ENCODE measurements around the gene CDC42BPG.
"Not testable (repeated sequence)": the region's sequence is repeated elsewhere in the genome, so short reads cannot be mapped to it uniquely, and the experiment has no call there.

Gene CDC42BPG

DNA sequence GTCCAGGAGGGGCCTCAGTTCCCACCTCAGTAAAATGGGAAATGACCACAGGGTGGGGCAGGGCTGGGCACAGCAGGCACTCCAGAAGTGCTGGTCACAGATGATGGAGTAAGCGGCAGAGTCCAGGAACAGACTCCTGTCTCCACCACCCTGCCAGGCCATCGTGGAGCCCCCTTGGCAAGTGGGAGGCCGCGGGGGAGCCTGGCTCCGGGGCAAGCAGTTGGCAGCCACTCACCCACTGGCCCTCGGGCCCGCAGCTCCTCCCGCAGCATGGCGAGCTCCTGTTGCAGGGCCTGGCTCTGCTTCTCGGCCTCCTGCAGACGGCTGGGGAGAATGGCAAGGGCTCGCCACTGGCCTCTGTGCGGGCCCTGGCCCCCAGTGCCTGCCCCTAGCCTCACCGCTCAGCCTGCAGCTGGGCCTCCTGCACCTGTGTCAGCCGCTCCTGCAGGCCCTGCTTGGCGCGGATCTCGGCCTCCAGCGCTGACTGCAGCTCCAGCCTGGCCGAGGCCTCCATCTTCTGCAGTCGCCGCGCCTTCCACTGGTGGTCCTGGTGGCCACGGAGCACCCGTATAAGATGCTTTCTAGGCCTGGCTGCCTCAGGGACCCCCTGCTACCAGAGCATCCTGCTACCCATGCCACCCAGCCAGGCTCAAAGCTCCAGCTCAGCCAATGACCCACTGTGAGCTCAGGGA, 10.3 kb downstream of the CDC42BPG start:
- DNase-seq: no peak

- no peak for DNase-seq
Observed at GRCh38 chr11:64833509-64833908, 10.9 kb downstream of the CDC42BPG start.

GRCh38 chr11:64833198-64833502, 11.3 kb downstream of the CDC42BPG start:
- no peak for DNase-seq

DNA sequence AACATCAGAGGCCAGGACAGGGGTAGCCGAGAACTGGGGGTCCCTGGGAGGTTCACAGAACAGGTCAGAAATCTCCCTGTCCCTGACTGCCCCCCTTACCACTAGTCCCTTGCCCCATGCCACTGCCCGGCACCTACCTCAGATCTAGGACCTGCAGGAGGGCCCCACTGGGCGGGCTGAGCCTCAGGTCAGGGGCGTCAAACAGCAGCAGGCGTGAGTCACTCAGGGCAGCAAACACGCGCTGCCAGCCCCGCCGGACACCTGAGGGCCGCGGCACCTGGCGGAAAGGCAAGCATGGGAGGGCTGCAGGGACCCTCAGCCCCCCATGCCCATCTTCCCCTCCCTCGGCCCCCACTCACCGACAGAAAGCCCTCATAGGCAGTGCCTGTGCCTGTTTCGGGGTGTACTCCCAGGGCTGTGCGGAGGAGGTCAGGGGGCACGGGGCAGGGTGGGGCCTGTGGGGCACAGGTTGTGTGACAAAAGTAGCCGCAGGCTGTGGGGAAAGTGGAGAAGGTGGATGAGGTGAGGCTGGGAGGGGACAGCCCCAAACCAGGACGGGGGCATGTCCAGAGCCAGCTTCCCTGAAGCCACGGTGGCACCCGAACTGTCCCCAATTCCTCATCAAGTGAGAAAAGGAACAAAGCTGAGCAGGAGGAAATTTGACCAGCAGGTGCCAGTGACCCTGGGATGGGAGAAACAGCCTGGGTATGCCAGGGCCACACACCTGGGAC, 11.8 kb downstream of the CDC42BPG start:
- no peak for DNase-seq

DNA sequence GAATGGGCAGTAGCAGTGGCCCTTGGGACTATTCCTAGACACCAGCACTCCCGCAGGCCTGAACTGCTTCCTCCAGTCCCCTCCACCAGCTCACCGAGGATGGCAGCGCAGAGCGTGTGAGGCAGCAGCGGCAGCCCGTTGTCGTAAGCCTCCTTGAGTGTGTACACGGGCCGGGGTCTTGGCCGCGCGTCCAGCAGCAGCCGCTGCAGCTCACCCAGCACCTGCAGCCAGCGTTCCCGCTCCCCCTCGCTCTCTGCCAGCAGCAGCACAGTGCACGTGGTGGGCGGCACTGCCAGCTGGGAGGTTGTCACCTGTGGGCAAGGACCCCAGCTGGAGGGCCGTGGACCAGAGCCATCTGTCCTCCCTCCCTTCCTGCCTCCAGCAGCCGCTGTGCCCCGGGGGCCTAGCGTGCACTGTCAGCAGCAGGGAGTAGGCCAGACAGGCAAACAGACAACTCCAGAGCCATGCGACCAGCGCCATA, 13.0 kb downstream of the CDC42BPG start:
- no peak for DNase-seq

DNA sequence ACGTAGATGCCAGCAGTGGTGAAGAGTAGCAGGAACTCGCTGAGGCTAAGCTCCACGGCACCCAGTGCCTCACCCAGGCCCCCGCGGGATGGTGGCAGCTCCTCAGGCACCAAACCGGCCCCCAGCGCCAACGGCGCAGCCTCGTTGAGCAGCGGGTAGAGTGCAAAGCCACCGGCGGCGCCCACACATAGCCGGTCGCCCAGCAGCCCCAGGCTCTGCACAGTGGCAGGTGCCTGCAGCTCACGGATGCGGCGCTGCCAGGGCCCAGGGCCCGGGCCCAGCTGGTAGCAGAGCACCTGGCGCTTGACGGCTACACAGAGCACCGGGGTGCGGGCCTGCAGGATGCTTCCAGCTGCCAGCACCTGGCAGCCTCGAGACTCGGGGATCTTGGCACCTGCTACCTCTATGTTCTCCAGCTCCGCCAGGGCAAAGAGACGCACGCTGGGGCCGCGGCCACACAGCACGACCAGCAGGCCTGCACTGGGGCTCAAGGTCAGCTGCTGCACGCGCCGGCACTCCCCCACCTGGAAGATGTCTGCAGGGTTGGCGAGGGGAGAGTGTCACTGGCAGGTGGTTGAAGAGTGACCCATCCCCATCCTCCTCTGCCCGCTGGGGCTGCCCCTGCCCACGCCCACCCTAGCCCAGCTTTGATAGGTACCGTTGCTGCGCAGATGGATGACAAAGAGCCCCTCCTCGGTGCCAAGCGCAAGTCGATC, 14.8 kb downstream of the CDC42BPG start:
- no peak for DNase-seq

- DNase-seq: no peak
Observed at GRCh38 chr11:64827451-64827839, 17.0 kb downstream of the CDC42BPG start.

- no peak for DNase-seq
Observed at GRCh38 chr11:64826578-64827450, 17.6 kb downstream of the CDC42BPG start.

DNA sequence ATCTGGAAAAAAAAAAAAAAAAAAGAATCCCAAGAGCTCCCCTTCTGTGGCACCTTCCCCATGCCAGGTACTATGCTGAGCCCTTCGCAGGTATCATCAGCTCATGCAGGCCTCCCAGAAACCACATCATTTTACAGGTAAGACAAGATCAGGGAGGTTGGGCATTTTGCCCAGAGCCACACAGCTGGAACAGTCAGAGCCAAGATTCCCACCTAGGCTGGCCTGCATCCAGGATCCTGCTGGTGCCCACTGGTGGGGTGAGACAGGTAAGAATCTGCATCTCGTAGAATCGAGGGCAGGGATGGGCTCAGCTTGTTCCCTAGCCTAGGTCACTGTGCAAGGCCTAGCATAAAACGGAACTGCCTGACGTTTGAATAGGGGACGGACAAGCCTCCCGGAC, 18.4 kb downstream of the CDC42BPG start:
- no peak for DNase-seq

GRCh38 chr11:64823568-64824119, 20.8 kb downstream of the CDC42BPG start:
- DNase-seq: no peak

- DNase-seq: no peak
Observed at GRCh38 chr11:64817476-64817875, 27.0 kb downstream of the CDC42BPG start.

DNA sequence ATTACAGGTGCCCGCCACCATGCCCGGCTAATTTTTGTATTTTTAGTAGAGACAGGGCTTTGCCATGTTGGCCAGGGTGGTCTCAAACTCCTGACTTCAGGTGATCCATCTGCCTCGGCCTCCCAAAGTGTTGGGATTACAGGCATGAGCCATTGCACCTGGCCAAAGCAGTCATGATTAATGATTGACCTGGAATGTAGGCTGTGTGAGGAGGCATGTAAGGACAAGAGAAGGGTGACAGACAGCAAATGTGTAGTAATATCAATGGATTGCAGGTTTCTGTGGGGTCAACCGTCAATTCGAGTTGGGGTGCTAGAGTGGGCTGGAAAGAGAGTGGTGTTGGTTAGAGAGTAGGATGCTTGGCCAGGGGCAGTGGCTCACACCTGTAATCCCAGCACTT, 29.0 kb downstream of the CDC42BPG start:
- DNase-seq: not testable (repeated sequence)

- no peak for DNase-seq
Observed at GRCh38 chr11:64814712-64815187, 29.7 kb downstream of the CDC42BPG start.

DNA sequence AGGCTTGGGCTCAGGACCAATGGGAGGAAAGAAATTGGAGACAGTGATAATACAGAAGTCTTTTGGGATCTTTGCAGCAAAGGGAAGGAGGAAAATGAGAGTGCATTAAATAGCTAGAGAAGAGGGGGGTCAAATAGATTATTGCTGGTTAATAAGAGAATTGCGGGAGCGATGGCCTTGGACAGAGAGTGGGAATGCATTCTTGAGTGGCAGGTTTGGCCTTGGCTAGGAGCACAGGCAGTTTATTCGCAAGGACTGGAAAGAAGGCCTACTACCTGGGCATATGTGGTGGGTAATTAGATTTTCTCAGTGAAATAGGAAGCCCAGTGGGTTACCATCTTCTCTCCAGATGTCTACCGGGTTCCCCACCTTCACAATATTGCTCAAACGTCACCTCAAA, 30.6 kb downstream of the CDC42BPG start:
- no peak for DNase-seq

GRCh38 chr11:64810891-64811272, 33.6 kb downstream of the CDC42BPG start:
- DNase-seq: no peak

- peak; percentile 100 for DNase-seq
Observed at GRCh38 chr11:64810271-64810890, 34.1 kb downstream of the CDC42BPG start, which contains the start of gene MEN1. Gene MEN1, minus strand, starts transcription at chr11:64810551. Its CDS starts 442 bp downstream, at chr11:64810109.

DNA sequence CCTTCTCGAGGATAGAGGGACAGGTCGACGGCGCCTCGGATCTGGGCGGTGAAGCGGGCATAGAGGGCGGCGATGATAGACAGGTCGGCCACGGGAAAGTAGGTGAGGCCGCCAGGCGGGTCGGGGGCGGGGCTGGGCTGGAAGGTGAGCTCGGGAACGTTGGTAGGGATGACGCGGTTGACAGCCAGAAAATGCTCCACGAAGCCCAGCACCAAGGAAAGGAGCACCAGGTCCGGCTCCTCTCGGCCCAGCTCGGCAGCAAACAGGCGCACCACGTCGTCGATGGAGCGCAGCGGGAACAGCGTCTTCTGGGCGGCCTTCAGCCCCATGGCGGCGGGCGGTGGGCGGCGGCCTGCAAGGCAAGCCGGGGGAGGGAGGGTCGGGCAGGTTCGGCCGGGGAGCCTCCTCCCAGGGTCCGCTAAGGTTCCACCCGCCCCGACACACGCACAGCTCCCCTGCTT, 34.6 kb downstream of the CDC42BPG start:
- no peak for DNase-seq

GRCh38 chr11:64805481-64805880, 39.0 kb downstream of the CDC42BPG start:
- no peak for DNase-seq

- DNase-seq: peak; percentile 89
Observed at GRCh38 chr11:64804346-64805210, 39.9 kb downstream of the CDC42BPG start.

DNA sequence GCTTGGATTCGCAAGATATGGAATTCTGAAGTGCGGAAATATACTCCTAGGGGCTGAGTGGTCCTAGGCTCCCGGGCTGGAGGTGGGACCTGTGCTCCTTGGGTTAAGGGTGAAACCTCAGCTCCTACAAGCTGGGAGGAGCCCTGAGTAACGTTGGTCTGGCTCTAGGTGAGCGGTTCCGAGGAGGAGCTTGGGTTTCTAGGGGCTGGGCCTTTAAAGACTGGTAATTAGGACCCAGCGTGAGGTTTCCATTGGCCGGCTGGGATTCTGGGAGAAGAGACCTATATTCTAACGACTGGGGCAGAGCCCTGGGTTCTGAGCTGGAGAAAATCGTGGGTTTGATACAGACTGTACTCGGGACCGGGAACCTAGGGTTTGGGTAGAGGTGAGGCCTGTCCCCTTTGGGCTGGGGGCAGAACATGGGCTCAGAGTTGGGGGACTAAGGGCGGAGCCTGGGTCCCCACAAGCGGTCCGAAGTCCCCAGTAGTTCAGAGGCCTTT, 40.6 kb downstream of the CDC42BPG start:
- no peak for DNase-seq

All from 8988T (cell line).